HCT116 (cell line): ENCODE results near the gene RNF212B. TPM values are rescaled to one million over a fixed set of nuclear protein-coding genes. Genes with fewer than 3 reads are reported as not detected.

Source experiments
- ATAC-seq: fragments of 200-7000 bp; cut with Tn5 transposase; 2 replicates; pipeline ENCODE4 v1.9.1; 2020; ENCODE audit warnings: mild to moderate bottlenecking, moderate library complexity
- BruUV-seq: library from RNA; stranded (reverse); fragments of 400-500 nt; replicated peaks from 2 replicates; lab custom pipeline; 2021; lab: Mats Ljungman, UMichigan
- CTCF ChIA-PET: fragments of 300-600 bp; sonication (Branson Sonifier 250); formaldehyde crosslinking; loops from one replicate; lab custom pipeline; 2021; ENCODE audit warnings: antibody characterized with exemption; lab: Charles Lee
- POLR2A ChIA-PET: fragments of 300-600, 350-600 bp; sonication (Branson Sonifier 250); formaldehyde crosslinking; loops from one replicate; lab custom pipeline; 2021; ENCODE audit warnings: antibody characterized with exemption; lab: Charles Lee
- RAD21 ChIA-PET, 2 experiments: fragments of 300-600 bp; sonication (Branson Sonifier 250); formaldehyde crosslinking; loops; one replicate each; lab custom pipeline; 2023; ENCODE audit warnings: low total read pairs in 2 of 2; ENCODE audit not compliant: uncharacterized antibody in 2 of 2, unreplicated experiment in 2 of 2, low non-redundant PET in 1 of 2; lab: Charles Lee
- DNase-seq: peaks from one replicate; pipeline ENCODE4 v3.0.0-alpha.2; 2010; ENCODE audit warnings: low read depth, low spot score
- H2AFZ ChIP-seq: fragments of 200-600 bp; shearing (Covaris generic), sonication (generic); 2 replicates; pipeline ENCODE4 v1.6.1; 2017; ENCODE audit warnings: low read depth, mixed run types, mixed read lengths, antibody characterized with exemption, low read length; ENCODE audit not compliant: poor library complexity, severe bottlenecking
- H3K27ac ChIP-seq: 2 replicates; pipeline ENCODE4 v1.5.1; 2012; ENCODE audit warnings: low read depth, low read length
- H3K27me3 ChIP-seq: fragments of 200-600 bp; sonication (generic); 2 replicates; pipeline ENCODE4 v1.6.1; 2016; ENCODE audit warnings: mixed run types, low read length, mixed read lengths; ENCODE audit not compliant: insufficient read depth
- H3K36me3 ChIP-seq, 2 experiments: fragments of 200-500 bp in 1 of 2; fragments of 200-600 bp in 1 of 2; sonication (Bioruptor generic) in 1 of 2; sonication (generic) in 1 of 2; 2 replicates each; pipeline versions ENCODE4 v1.5.1 to v1.6.1; 2014 to 2016; ENCODE audit warnings: low read length in 2 of 2, inconsistent platforms in 1 of 2, mixed read lengths in 1 of 2, mixed run types in 1 of 2; ENCODE audit not compliant: insufficient read depth in 2 of 2, control insufficient read depth in 1 of 2
- H3K4me1 ChIP-seq, 2 experiments: fragments of 200-600 bp in 1 of 2; sonication (generic) in 1 of 2; 2 replicates each; pipeline versions ENCODE4 v1.5.1 to v1.6.1; 2012 to 2017; ENCODE audit warnings: low read length in 2 of 2, inconsistent platforms in 1 of 2, mild to moderate bottlenecking in 1 of 2, mixed read lengths in 1 of 2, mixed run types in 1 of 2, moderate library complexity in 1 of 2; ENCODE audit not compliant: insufficient read depth in 2 of 2, control insufficient read depth in 1 of 2
- H3K4me2 ChIP-seq: fragments of 200-600 bp; sonication (generic); 2 replicates; pipeline ENCODE4 v1.6.1; 2017; ENCODE audit warnings: mixed run types, low read length, mixed read lengths
- H3K4me3 ChIP-seq, 2 experiments: fragments of 200-600 bp in 1 of 2; sonication (generic) in 1 of 2; replicated peaks in 1 of 2; 2 replicates each; pipeline ENCODE4 v1.5.1; 2011 to 2016; ENCODE audit warnings: low read length in 2 of 2, control low read depth in 1 of 2, low read depth in 1 of 2, mild to moderate bottlenecking in 1 of 2, mixed read lengths in 1 of 2, mixed run types in 1 of 2
- H3K79me2 ChIP-seq: fragments of 200-600 bp; sonication (generic); 2 replicates; pipeline ENCODE4 v1.6.1; 2017; ENCODE audit warnings: mild to moderate bottlenecking, mixed run types, low read length, moderate library complexity, mixed read lengths; ENCODE audit not compliant: insufficient read depth
- H3K9ac ChIP-seq: fragments of 200-600 bp; sonication (generic); 2 replicates; pipeline ENCODE4 v1.6.1; 2016; ENCODE audit warnings: low read length, mixed read lengths
- H3K9me2 ChIP-seq: fragments of 200-600 bp; sonication (generic), shearing (Covaris generic); 2 replicates; pipeline ENCODE4 v1.6.1; 2017; ENCODE audit warnings: mixed run types, mild to moderate bottlenecking, moderate library complexity; ENCODE audit not compliant: insufficient read depth
- H3K9me3 ChIP-seq, 2 experiments: fragments of 200-500 bp in 1 of 2; fragments of 200-600 bp in 1 of 2; sonication (Bioruptor generic) in 1 of 2; sonication (generic) in 1 of 2; 2 replicates each; pipeline ENCODE4 v1.6.1; 2014 to 2017; ENCODE audit warnings: low read length in 2 of 2, mixed read lengths in 2 of 2, inconsistent platforms in 1 of 2, low read depth in 1 of 2, mild to moderate bottlenecking in 1 of 2, mixed run types in 1 of 2, moderate library complexity in 1 of 2; ENCODE audit not compliant: control insufficient read depth in 1 of 2, insufficient read depth in 1 of 2
- H4K20me1 ChIP-seq: fragments of 200-600 bp; sonication (generic), shearing (Covaris generic); 2 replicates; pipeline ENCODE4 v1.6.1; 2017; ENCODE audit warnings: mixed run types, mild to moderate bottlenecking, moderate library complexity; ENCODE audit not compliant: insufficient read depth
- EGR1 ChIP-seq: IDR thresholded peaks from 2 replicates; pipeline ENCODE4 v1.6.1; 2012; ENCODE audit warnings: low read depth
- EZH2 ChIP-seq: fragments of 200-600 bp; sonication (generic); IDR thresholded peaks from 2 replicates; pipeline ENCODE4 v1.6.1; 2017; ENCODE audit warnings: antibody characterized with exemption, mixed run types
- POLR2A ChIP-seq: IDR thresholded peaks from 2 replicates; pipeline ENCODE4 v1.7.0; 2011; ENCODE audit warnings: borderline replicate concordance; ENCODE audit not compliant: insufficient read depth, insufficient read length; ENCODE audit errors: extremely low read depth
- POLR2AphosphoS5 ChIP-seq: IDR thresholded peaks from 2 replicates; pipeline ENCODE4 v1.6.1; 2011; ENCODE audit warnings: mild to moderate bottlenecking, low read depth, low read length, moderate library complexity
- RAD21 ChIP-seq: IDR thresholded peaks from 2 replicates; pipeline ENCODE4 v1.6.1; 2012; ENCODE audit warnings: low read depth, mild to moderate bottlenecking
- YY1 ChIP-seq: IDR thresholded peaks from 2 replicates; pipeline ENCODE4 v1.6.1; 2011; ENCODE audit warnings: low read length, low read depth, moderate library complexity, mild to moderate bottlenecking; ENCODE audit not compliant: insufficient replicate concordance; ENCODE audit errors: extremely low read depth
- ZFX ChIP-seq: fragments of 450-650 bp; IDR thresholded peaks from 2 replicates; pipeline ENCODE4 v1.6.1; 2017
- ZNF274 ChIP-seq: fragments of 200-500 bp; sonication (Bioruptor generic); IDR thresholded peaks from 2 replicates; pipeline ENCODE4 v1.6.1; 2014; ENCODE audit warnings: mild to moderate bottlenecking, low read depth, low read length, inconsistent platforms
- intact Hi-C: fragments of 100-400 bp; cut with micrococcal nuclease; formaldehyde crosslinking; loops from 2 replicates; pipeline ENCODE4 v1.10.0; 2022
- total RNA-seq: library from RNA; stranded (reverse); gene quantifications from one replicate; pipeline ENCODE4 v1.2.1, GENCODE V29; 2021; ENCODE audit not compliant: unreplicated experiment
- TF ChIP-seq, protein P1 (sequence below): IDR thresholded peaks from 2 replicates; pipeline ENCODE4 v1.6.1; 2012; ENCODE audit warnings: low read depth
- TF ChIP-seq, protein P2 (sequence below): IDR thresholded peaks from 2 replicates; pipeline ENCODE4 v1.6.1; 2012
- TF ChIP-seq, protein P3 (sequence below), 3 experiments: fragments of 200-600 bp in 1 of 3; sonication (generic) in 1 of 3; IDR thresholded peaks in 2 of 3; conservative IDR thresholded peaks in 1 of 3; 2 replicates each; pipeline ENCODE4 v1.5.1; 2012 to 2017; ENCODE audit warnings: low read depth in 2 of 3, low read length in 2 of 3, antibody characterized with exemption in 1 of 3, borderline replicate concordance in 1 of 3, control low read depth in 1 of 3, mild to moderate bottlenecking in 1 of 3, mixed read lengths in 1 of 3, mixed run types in 1 of 3, moderate library complexity in 1 of 3; ENCODE audit not compliant: insufficient read depth in 1 of 3
- TF ChIP-seq, protein P4 (sequence below): IDR thresholded peaks from 2 replicates; pipeline ENCODE4 v1.6.1; 2011; ENCODE audit warnings: mild to moderate bottlenecking, low read length, moderate library complexity; ENCODE audit not compliant: insufficient replicate concordance; ENCODE audit errors: extremely low read depth

RNF212B gene
- total RNA-seq, 1 experiment from 2014 or later, result not detected

DNA sequence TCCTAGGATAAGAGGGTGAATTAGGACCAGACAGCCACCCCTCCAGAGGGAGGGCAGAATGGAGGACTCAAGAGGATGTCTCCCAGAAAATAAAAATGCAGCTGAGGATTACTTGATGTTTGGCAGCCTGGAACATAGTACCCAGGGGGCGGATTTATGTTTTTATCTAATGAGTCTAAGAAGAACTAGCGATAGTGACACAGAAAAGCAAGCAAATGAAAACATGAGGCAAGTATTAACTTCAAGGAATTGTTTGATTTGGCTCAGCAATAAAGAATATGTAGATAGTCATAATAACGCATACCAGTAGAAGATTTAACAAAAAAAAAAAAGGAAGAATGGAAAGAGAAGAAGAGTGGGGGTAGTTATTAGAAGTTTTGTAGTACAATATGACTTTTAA, 44.3 kb upstream of the RNF212B start:
- no peak overlapping the region for H3K27ac ChIP-seq
- ATAC-seq (no peak), DNase-seq (no peak)
- H3K4me2 ChIP-seq, result no peak overlapping the region
- no peaks in the 10 kb centered on the region for H4K20me1 ChIP-seq
- H3K27me3 ChIP-seq, result no peaks in the 10 kb centered on the region
- no peak for TF ChIP-seq ZFX
- TF ChIP-seq EGR1, result no peak
- TF ChIP-seq YY1, result no peak
- H3K4me3 ChIP-seq, result no peak overlapping the region
- intact Hi-C loops, result no loop called here
- no peaks in the 10 kb centered on the region for H3K9me3 ChIP-seq
- no peaks in the 10 kb centered on the region for H3K79me2 ChIP-seq
- no TSS peak for BruUV-seq
- RAD21 ChIA-PET, result no interaction called here
- H3K4me1 ChIP-seq, result no peaks in the 10 kb centered on the region
- no peak overlapping the region for H2AFZ ChIP-seq
- no peaks in the 10 kb centered on the region for H3K36me3 ChIP-seq
- H3K9ac ChIP-seq, result no peak overlapping the region
- POLR2A ChIA-PET, result no interaction called here
- CTCF ChIA-PET, result no interaction called here
- no peaks in the 10 kb centered on the region for H3K9me2 ChIP-seq

DNA sequence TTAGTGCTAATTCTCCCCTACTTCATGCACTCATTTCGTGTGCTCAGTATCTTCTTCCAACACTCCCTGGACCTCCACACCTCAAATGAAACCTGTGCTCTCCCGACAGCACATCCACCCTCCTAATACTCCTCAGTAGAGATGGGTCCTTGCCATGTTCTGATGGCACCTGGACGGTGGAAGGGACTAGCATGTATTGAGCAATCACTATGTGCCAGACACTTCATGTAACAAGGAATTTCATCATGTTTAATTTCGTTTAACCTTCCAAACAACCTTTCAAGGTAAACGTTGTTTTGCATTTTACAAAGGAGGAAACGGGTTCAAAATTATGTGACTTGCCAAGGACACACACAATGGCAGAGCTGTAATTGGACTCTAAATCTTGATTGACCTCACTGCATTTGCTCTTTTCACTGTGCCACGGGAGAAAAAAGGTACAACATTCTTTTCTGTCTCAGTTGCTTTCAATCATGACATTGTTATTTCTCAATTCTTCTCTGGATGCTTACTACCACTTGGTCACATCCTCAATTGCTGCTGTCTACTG, 42.1 kb upstream of the RNF212B start:
- Histone ChIP-seq H3K4me1 (no peaks in the 10 kb centered on the region), H3K9me2 (no peaks in the 10 kb centered on the region), H3K27ac (no peak overlapping the region), H3K9ac (no peak overlapping the region), H2AFZ (no peak overlapping the region), H3K36me3 (no peaks in the 10 kb centered on the region), H3K9me3 (no peaks in the 10 kb centered on the region), H4K20me1 (no peaks in the 10 kb centered on the region), H3K27me3 (no peaks in the 10 kb centered on the region), H3K4me2 (no peak overlapping the region), H3K4me3 (no peak overlapping the region), H3K79me2 (no peaks in the 10 kb centered on the region)
- BruUV-seq, result no TSS peak
- ATAC-seq (no peak), DNase-seq (no peak)
- RAD21 ChIA-PET, result no interaction called here
- CTCF ChIA-PET, result no interaction called here
- intact Hi-C loops, result no loop called here
- POLR2A ChIA-PET, result no interaction called here
- TF ChIP-seq, protein P1, sequence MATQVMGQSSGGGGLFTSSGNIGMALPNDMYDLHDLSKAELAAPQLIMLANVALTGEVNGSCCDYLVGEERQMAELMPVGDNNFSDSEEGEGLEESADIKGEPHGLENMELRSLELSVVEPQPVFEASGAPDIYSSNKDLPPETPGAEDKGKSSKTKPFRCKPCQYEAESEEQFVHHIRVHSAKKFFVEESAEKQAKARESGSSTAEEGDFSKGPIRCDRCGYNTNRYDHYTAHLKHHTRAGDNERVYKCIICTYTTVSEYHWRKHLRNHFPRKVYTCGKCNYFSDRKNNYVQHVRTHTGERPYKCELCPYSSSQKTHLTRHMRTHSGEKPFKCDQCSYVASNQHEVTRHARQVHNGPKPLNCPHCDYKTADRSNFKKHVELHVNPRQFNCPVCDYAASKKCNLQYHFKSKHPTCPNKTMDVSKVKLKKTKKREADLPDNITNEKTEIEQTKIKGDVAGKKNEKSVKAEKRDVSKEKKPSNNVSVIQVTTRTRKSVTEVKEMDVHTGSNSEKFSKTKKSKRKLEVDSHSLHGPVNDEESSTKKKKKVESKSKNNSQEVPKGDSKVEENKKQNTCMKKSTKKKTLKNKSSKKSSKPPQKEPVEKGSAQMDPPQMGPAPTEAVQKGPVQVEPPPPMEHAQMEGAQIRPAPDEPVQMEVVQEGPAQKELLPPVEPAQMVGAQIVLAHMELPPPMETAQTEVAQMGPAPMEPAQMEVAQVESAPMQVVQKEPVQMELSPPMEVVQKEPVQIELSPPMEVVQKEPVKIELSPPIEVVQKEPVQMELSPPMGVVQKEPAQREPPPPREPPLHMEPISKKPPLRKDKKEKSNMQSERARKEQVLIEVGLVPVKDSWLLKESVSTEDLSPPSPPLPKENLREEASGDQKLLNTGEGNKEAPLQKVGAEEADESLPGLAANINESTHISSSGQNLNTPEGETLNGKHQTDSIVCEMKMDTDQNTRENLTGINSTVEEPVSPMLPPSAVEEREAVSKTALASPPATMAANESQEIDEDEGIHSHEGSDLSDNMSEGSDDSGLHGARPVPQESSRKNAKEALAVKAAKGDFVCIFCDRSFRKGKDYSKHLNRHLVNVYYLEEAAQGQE, result no peak
- TF ChIP-seq POLR2AphosphoS5 (no peak), ZNF274 (no peak), EZH2 (no peak), RAD21 (no peak), ZFX (no peak), POLR2A (no peak)
- TF ChIP-seq, protein P2, sequence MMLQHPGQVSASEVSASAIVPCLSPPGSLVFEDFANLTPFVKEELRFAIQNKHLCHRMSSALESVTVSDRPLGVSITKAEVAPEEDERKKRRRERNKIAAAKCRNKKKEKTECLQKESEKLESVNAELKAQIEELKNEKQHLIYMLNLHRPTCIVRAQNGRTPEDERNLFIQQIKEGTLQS, result no peak
- TF ChIP-seq, protein P3, sequence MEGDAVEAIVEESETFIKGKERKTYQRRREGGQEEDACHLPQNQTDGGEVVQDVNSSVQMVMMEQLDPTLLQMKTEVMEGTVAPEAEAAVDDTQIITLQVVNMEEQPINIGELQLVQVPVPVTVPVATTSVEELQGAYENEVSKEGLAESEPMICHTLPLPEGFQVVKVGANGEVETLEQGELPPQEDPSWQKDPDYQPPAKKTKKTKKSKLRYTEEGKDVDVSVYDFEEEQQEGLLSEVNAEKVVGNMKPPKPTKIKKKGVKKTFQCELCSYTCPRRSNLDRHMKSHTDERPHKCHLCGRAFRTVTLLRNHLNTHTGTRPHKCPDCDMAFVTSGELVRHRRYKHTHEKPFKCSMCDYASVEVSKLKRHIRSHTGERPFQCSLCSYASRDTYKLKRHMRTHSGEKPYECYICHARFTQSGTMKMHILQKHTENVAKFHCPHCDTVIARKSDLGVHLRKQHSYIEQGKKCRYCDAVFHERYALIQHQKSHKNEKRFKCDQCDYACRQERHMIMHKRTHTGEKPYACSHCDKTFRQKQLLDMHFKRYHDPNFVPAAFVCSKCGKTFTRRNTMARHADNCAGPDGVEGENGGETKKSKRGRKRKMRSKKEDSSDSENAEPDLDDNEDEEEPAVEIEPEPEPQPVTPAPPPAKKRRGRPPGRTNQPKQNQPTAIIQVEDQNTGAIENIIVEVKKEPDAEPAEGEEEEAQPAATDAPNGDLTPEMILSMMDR (IDR thresholded peaks at IDR 0.05 in 2 of 3, conservative IDR thresholded peaks at IDR 0.05 in 1 of 3; ENCODE audit: borderline replicate concordance in 1 of 3, insufficient read depth in 1 of 3, low read depth in 2 of 3, low read length in 2 of 3), result no peak
- TF ChIP-seq, protein P4, sequence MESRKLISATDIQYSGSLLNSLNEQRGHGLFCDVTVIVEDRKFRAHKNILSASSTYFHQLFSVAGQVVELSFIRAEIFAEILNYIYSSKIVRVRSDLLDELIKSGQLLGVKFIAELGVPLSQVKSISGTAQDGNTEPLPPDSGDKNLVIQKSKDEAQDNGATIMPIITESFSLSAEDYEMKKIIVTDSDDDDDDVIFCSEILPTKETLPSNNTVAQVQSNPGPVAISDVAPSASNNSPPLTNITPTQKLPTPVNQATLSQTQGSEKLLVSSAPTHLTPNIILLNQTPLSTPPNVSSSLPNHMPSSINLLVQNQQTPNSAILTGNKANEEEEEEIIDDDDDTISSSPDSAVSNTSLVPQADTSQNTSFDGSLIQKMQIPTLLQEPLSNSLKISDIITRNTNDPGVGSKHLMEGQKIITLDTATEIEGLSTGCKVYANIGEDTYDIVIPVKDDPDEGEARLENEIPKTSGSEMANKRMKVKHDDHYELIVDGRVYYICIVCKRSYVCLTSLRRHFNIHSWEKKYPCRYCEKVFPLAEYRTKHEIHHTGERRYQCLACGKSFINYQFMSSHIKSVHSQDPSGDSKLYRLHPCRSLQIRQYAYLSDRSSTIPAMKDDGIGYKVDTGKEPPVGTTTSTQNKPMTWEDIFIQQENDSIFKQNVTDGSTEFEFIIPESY, result no peak
